GM23338 (cell line): ENCODE measurements around the gene LAP3. TPM values are rescaled to one million over a fixed set of nuclear protein-coding genes. Genes with fewer than 3 reads are reported as not detected.

Experiments used
- ATAC-seq: fragments of 200-7000 bp; cut with Tn5 transposase; 3 replicates; pipeline ENCODE4 v1.9.1; 2020
- DNase-seq: peaks from one replicate; pipeline ENCODE4 v3.0.0-alpha.2; 2015; ENCODE audit warnings: low spot score
- H2AFZ ChIP-seq: fragments of 200-600 bp; sonication (generic); 2 replicates; pipeline ENCODE4 v1.8.0; 2016; ENCODE audit warnings: antibody characterized with exemption, mild to moderate bottlenecking, moderate library complexity
- H3F3A ChIP-seq: fragments of 200-600 bp; sonication (generic); replicated peaks from 2 replicates; pipeline ENCODE4 v1.8.0; 2017; ENCODE audit warnings: antibody characterized with exemption, mixed run types, low read depth
- H3K27ac ChIP-seq: fragments of 200-600 bp; sonication (generic); 2 replicates; pipeline ENCODE4 v1.6.1; 2016; ENCODE audit warnings: low read depth
- H3K27me3 ChIP-seq: fragments of 200-600 bp; sonication (generic); 2 replicates; pipeline ENCODE4 v1.8.0; 2016; ENCODE audit warnings: mild to moderate bottlenecking, mixed run types, moderate library complexity; ENCODE audit not compliant: insufficient read depth
- H3K36me3 ChIP-seq: fragments of 200-600 bp; sonication (generic); 2 replicates; pipeline ENCODE4 v1.8.0; 2016; ENCODE audit warnings: mild to moderate bottlenecking; ENCODE audit not compliant: insufficient read depth
- H3K4me1 ChIP-seq: fragments of 200-600 bp; sonication (generic); 2 replicates; pipeline ENCODE4 v1.8.0; 2016; ENCODE audit warnings: mild to moderate bottlenecking, moderate library complexity; ENCODE audit not compliant: insufficient read depth
- H3K4me2 ChIP-seq: fragments of 200-600 bp; sonication (generic); 2 replicates; pipeline ENCODE4 v1.7.1; 2017; ENCODE audit warnings: mixed run types
- H3K4me3 ChIP-seq: fragments of 200-600 bp; sonication (generic); 2 replicates; pipeline ENCODE4 v1.6.1; 2016; ENCODE audit warnings: mixed run types
- H3K79me2 ChIP-seq: fragments of 200-600 bp; sonication (generic); replicated peaks from 2 replicates; pipeline ENCODE4 v1.8.0; 2017; ENCODE audit warnings: mild to moderate bottlenecking; ENCODE audit not compliant: insufficient read depth
- H3K9me2 ChIP-seq: fragments of 200-600 bp; sonication (generic); 2 replicates; pipeline ENCODE4 v1.8.0; 2017; ENCODE audit not compliant: insufficient read depth
- H4K20me1 ChIP-seq: fragments of 200-600 bp; sonication (generic); replicated peaks from 2 replicates; pipeline ENCODE4 v1.8.0; 2017; ENCODE audit warnings: mild to moderate bottlenecking; ENCODE audit not compliant: insufficient read depth
- H3K27ac Mint-ChIP-seq: 2 replicates; pipeline ENCODE4 v1.8.0; 2020; ENCODE audit warnings: inconsistent platforms, mild to moderate bottlenecking, moderate library complexity, mixed read lengths
- H3K27me3 Mint-ChIP-seq: 3 replicates; pipeline ENCODE4 v1.8.0; 2022; ENCODE audit warnings: low read depth, mild to moderate bottlenecking, moderate library complexity, mixed read lengths, inconsistent platforms; ENCODE audit not compliant: insufficient read depth, poor library complexity
- H3K36me3 Mint-ChIP-seq: 3 replicates; pipeline ENCODE4 v1.8.0; 2021; ENCODE audit warnings: low read depth, mild to moderate bottlenecking, inconsistent platforms, moderate library complexity, mixed read lengths
- H3K4me1 Mint-ChIP-seq: 3 replicates; pipeline ENCODE4 v1.8.0; 2020; ENCODE audit warnings: mild to moderate bottlenecking, inconsistent platforms, mixed read lengths
- H3K4me3 Mint-ChIP-seq: 3 replicates; pipeline ENCODE4 v1.8.0; 2021; ENCODE audit warnings: moderate library complexity, mild to moderate bottlenecking, inconsistent platforms, mixed read lengths
- H3K9me3 Mint-ChIP-seq: 3 replicates; pipeline ENCODE4 v1.8.0; 2020; ENCODE audit warnings: moderate library complexity, mild to moderate bottlenecking, inconsistent platforms, mixed read lengths
- EZH2 ChIP-seq: fragments of 200-600 bp; sonication (generic); IDR thresholded peaks from one replicate; pipeline ENCODE4 v1.8.0; 2017; ENCODE audit warnings: antibody characterized with exemption, mild to moderate bottlenecking, low read depth; ENCODE audit not compliant: unreplicated experiment
- EZH2phosphoT487 ChIP-seq: fragments of 200-600 bp; sonication (generic); IDR thresholded peaks from one replicate; pipeline ENCODE4 v1.8.1; 2018; ENCODE audit warnings: antibody characterized with exemption; ENCODE audit not compliant: unreplicated experiment
- JUNB ChIP-seq: IDR thresholded peaks from one replicate; pipeline ENCODE4 v1.6.1; 2016; ENCODE audit warnings: antibody characterized with exemption; ENCODE audit not compliant: unreplicated experiment
- NANOG ChIP-seq: IDR thresholded peaks from 2 replicates; pipeline ENCODE4 v1.6.1; 2016; ENCODE audit warnings: antibody characterized with exemption, borderline replicate concordance
- POLR2AphosphoS5 ChIP-seq: IDR thresholded peaks from 2 replicates; pipeline ENCODE4 v1.6.1; 2016; ENCODE audit warnings: antibody characterized with exemption, low read depth
- STAT1 ChIP-seq: IDR thresholded peaks from one replicate; pipeline ENCODE4 v1.6.1; 2016; ENCODE audit warnings: antibody characterized with exemption; ENCODE audit not compliant: unreplicated experiment
- ZNF331 ChIP-seq: fragments of 250-450 bp; sonication (Bioruptor Pico); IDR thresholded peaks from 2 replicates; pipeline ENCODE4 v1.5.0; 2020; ENCODE audit warnings: low read depth, mild to moderate bottlenecking, moderate library complexity
- polyA plus RNA-seq: library from polyadenylated mRNA; unstranded; fragments of >200 nt; fragmentation: Nextera tagmentation; extraction: Ambion mirVana; gene quantifications from 2 replicates; pipeline ENCODE4 v1.2.1, GENCODE V29; 2016
- total RNA-seq: library from RNA; depleted of rRNA; stranded (reverse); fragments of >200 nt; shearing (Covaris generic); gene quantifications from 2 replicates; pipeline ENCODE4 v1.2.3, GENCODE V29; 2014
- TF ChIP-seq, protein P1 (sequence below): fragments of 250-450 bp; sonication (Bioruptor Pico); IDR thresholded peaks from 2 replicates; pipeline ENCODE4 v1.5.0; 2020; ENCODE audit warnings: mild to moderate bottlenecking, moderate library complexity
- TF ChIP-seq, protein P2 (sequence below): IDR thresholded peaks from one replicate; pipeline ENCODE4 v1.6.1; 2018; ENCODE audit warnings: antibody characterized with exemption; ENCODE audit not compliant: unreplicated experiment
- TF ChIP-seq, protein P3 (sequence below), 2 experiments: fragments of 200-600 bp in 1 of 2; sonication (generic) in 1 of 2; conservative IDR thresholded peaks; 2 replicates each; pipeline versions ENCODE4 v1.5.1 to v1.6.1; 2016 to 2017; ENCODE audit warnings: antibody characterized with exemption in 2 of 2, low read depth in 2 of 2, mild to moderate bottlenecking in 2 of 2, moderate library complexity in 1 of 2

The LAP3 gene
- total and polyA plus RNA-seq, 2 experiments from 2014 or later = 28.6 to 63.6 TPM

DNA sequence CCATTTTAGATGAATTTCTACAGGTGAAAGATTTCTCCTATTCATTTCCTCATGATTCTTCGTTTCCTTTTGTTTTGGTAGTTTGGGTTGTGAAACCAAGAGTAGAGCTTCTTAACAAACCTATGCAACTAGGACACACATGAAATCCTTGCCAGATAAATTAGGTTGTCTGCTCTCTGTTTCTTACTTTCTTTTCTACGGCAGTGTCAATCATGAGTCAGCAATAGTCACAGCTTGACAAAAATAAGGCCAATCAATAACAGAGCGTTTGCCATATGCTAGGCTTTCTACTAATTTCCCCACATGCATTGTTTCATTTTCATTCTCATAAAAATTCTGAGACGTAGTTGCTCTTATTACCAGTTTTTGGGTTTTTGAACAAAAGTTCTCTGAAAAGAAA lies 41.8 kb upstream of the LAP3 start:
- Mint-ChIP-seq H3K9me3 (no peaks in the 10 kb centered on the region), H3K27me3 (peaks cover 1% of the 10 kb centered on the region), H3K36me3 (no peaks in the 10 kb centered on the region)

More for the DNA sequence above, 41.8 kb upstream of the LAP3 start:
- DNase-seq (no peak), ATAC-seq (no peak)
- Histone ChIP-seq H4K20me1 (no peaks in the 10 kb centered on the region), H3K36me3 (no peaks in the 10 kb centered on the region), H3K9me2 (no peaks in the 10 kb centered on the region), H3K4me1 (no peaks in the 10 kb centered on the region), H3K79me2 (no peaks in the 10 kb centered on the region), H3F3A (no peaks in the 10 kb centered on the region), H3K27me3 (no peaks in the 10 kb centered on the region), H3K4me3 (no peak overlapping the region), H3K4me2 (no peak overlapping the region), H3K27ac (no peak overlapping the region), H2AFZ (peak overlapping the region; percentile 85)
- no peak for TF ChIP-seq NANOG
- TF ChIP-seq EZH2phosphoT487 = no peak
- TF ChIP-seq, protein P1, sequence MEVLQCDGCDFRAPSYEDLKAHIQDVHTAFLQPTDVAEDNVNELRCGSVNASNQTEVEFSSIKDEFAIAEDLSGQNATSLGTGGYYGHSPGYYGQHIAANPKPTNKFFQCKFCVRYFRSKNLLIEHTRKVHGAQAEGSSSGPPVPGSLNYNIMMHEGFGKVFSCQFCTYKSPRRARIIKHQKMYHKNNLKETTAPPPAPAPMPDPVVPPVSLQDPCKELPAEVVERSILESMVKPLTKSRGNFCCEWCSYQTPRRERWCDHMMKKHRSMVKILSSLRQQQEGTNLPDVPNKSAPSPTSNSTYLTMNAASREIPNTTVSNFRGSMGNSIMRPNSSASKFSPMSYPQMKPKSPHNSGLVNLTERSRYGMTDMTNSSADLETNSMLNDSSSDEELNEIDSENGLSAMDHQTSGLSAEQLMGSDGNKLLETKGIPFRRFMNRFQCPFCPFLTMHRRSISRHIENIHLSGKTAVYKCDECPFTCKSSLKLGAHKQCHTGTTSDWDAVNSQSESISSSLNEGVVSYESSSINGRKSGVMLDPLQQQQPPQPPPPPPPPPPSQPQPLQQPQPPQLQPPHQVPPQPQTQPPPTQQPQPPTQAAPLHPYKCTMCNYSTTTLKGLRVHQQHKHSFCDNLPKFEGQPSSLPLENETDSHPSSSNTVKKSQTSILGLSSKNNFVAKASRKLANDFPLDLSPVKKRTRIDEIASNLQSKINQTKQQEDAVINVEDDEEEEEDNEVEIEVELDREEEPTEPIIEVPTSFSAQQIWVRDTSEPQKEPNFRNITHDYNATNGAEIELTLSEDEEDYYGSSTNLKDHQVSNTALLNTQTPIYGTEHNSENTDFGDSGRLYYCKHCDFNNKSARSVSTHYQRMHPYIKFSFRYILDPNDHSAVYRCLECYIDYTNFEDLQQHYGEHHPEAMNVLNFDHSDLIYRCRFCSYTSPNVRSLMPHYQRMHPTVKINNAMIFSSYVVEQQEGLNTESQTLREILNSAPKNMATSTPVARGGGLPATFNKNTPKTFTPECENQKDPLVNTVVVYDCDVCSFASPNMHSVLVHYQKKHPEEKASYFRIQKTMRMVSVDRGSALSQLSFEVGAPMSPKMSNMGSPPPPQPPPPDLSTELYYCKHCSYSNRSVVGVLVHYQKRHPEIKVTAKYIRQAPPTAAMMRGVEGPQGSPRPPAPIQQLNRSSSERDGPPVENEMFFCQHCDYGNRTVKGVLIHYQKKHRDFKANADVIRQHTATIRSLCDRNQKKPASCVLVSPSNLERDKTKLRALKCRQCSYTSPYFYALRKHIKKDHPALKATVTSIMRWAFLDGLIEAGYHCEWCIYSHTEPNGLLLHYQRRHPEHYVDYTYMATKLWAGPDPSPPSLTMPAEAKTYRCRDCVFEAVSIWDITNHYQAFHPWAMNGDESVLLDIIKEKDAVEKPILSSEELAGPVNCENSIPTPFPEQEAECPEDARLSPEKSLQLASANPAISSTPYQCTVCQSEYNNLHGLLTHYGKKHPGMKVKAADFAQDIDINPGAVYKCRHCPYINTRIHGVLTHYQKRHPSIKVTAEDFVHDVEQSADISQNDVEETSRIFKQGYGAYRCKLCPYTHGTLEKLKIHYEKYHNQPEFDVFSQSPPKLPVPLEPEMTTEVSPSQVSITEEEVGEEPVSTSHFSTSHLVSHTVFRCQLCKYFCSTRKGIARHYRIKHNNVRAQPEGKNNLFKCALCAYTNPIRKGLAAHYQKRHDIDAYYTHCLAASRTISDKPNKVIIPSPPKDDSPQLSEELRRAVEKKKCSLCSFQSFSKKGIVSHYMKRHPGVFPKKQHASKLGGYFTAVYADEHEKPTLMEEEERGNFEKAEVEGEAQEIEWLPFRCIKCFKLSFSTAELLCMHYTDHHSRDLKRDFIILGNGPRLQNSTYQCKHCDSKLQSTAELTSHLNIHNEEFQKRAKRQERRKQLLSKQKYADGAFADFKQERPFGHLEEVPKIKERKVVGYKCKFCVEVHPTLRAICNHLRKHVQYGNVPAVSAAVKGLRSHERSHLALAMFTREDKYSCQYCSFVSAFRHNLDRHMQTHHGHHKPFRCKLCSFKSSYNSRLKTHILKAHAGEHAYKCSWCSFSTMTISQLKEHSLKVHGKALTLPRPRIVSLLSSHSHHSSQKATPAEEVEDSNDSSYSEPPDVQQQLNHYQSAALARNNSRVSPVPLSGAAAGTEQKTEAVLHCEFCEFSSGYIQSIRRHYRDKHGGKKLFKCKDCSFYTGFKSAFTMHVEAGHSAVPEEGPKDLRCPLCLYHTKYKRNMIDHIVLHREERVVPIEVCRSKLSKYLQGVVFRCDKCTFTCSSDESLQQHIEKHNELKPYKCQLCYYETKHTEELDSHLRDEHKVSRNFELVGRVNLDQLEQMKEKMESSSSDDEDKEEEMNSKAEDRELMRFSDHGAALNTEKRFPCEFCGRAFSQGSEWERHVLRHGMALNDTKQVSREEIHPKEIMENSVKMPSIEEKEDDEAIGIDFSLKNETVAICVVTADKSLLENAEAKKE (CRISPR knock-in tag) = no peak
- no peak for TF ChIP-seq EZH2
- no peak for TF ChIP-seq STAT1
- TF ChIP-seq JUNB = no peak
- no peak for TF ChIP-seq POLR2AphosphoS5
- TF ChIP-seq, protein P2, sequence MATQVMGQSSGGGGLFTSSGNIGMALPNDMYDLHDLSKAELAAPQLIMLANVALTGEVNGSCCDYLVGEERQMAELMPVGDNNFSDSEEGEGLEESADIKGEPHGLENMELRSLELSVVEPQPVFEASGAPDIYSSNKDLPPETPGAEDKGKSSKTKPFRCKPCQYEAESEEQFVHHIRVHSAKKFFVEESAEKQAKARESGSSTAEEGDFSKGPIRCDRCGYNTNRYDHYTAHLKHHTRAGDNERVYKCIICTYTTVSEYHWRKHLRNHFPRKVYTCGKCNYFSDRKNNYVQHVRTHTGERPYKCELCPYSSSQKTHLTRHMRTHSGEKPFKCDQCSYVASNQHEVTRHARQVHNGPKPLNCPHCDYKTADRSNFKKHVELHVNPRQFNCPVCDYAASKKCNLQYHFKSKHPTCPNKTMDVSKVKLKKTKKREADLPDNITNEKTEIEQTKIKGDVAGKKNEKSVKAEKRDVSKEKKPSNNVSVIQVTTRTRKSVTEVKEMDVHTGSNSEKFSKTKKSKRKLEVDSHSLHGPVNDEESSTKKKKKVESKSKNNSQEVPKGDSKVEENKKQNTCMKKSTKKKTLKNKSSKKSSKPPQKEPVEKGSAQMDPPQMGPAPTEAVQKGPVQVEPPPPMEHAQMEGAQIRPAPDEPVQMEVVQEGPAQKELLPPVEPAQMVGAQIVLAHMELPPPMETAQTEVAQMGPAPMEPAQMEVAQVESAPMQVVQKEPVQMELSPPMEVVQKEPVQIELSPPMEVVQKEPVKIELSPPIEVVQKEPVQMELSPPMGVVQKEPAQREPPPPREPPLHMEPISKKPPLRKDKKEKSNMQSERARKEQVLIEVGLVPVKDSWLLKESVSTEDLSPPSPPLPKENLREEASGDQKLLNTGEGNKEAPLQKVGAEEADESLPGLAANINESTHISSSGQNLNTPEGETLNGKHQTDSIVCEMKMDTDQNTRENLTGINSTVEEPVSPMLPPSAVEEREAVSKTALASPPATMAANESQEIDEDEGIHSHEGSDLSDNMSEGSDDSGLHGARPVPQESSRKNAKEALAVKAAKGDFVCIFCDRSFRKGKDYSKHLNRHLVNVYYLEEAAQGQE = no peak
- TF ChIP-seq ZNF331 (CRISPR knock-in tag) = no peak
- TF ChIP-seq, protein P3, sequence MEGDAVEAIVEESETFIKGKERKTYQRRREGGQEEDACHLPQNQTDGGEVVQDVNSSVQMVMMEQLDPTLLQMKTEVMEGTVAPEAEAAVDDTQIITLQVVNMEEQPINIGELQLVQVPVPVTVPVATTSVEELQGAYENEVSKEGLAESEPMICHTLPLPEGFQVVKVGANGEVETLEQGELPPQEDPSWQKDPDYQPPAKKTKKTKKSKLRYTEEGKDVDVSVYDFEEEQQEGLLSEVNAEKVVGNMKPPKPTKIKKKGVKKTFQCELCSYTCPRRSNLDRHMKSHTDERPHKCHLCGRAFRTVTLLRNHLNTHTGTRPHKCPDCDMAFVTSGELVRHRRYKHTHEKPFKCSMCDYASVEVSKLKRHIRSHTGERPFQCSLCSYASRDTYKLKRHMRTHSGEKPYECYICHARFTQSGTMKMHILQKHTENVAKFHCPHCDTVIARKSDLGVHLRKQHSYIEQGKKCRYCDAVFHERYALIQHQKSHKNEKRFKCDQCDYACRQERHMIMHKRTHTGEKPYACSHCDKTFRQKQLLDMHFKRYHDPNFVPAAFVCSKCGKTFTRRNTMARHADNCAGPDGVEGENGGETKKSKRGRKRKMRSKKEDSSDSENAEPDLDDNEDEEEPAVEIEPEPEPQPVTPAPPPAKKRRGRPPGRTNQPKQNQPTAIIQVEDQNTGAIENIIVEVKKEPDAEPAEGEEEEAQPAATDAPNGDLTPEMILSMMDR (conservative IDR thresholded peaks at IDR 0.05; ENCODE audit: low read depth in 2 of 2) = no peak
- no peak overlapping the region for H3K27ac Mint-ChIP-seq
- no peak overlapping the region for H3K4me3 Mint-ChIP-seq
- H3K4me1 Mint-ChIP-seq = no peaks in the 10 kb centered on the region
